Heart left ventricle (tissue), 16 donors: ENCODE results near the gene NMB. TPM values are rescaled to one million over a fixed set of nuclear protein-coding genes. Genes with fewer than 3 reads are reported as not detected.

ENCODE experiments used
- ATAC-seq, 4 donors: fragments of 200-7000 bp; cut with Tn5 transposase; one replicate each; pipeline ENCODE4 v1.9.1; 2020 to 2022; ENCODE audit warnings: moderate library complexity in 4 of 4, mild to moderate bottlenecking in 3 of 4, moderate number of reproducible peaks in 1 of 4
- DNase-seq, 5 donors: peaks; one replicate each; pipeline ENCODE4 v3.0.0-alpha.2; 2020
- H3K27ac ChIP-seq, 12 donors: fragments of 200-600 bp; sonication (generic) in 4 of 12; one replicate each; pipeline versions ENCODE4 v1.5.0 to v1.8.0; 2016 to 2022; ENCODE audit warnings: mild to moderate bottlenecking in 2 of 12
- H3K27me3 ChIP-seq, 9 donors: fragments of 200-600 bp; sonication (generic) in 2 of 9; one replicate each; pipeline versions ENCODE4 v1.5.1 to v1.8.0; 2016 to 2022; ENCODE audit warnings: mild to moderate bottlenecking in 3 of 9
- H3K36me3 ChIP-seq, 9 donors: fragments of 200-600 bp; sonication (generic) in 2 of 9; one replicate each; pipeline versions ENCODE4 v1.5.0 to v1.8.0; 2018 to 2022; ENCODE audit warnings: mild to moderate bottlenecking in 2 of 9
- H3K4me1 ChIP-seq, 12 donors: fragments of 200-600 bp; sonication (generic) in 4 of 12; one replicate each; pipeline versions ENCODE4 v1.5.0 to v1.8.0; 2016 to 2022; ENCODE audit warnings: mild to moderate bottlenecking in 3 of 12
- H3K4me3 ChIP-seq, 12 donors: fragments of 200-600 bp; sonication (generic) in 4 of 12; one replicate each; pipeline versions ENCODE4 v1.5.0 to v1.8.0; 2017 to 2022; ENCODE audit warnings: mild to moderate bottlenecking in 9 of 12, moderate library complexity in 4 of 12
- H3K9me3 ChIP-seq, 12 donors: fragments of 200-600 bp; sonication (generic) in 4 of 12; one replicate each; pipeline versions ENCODE4 v1.5.0 to v1.8.0; 2016 to 2022; ENCODE audit warnings: mild to moderate bottlenecking in 1 of 12
- CTCF ChIP-seq, 12 donors: fragments of 200-600 bp; sonication (generic) in 4 of 12; IDR thresholded peaks; one replicate each; pipeline versions ENCODE4 v1.5.0 to v1.8.0; 2018 to 2022; ENCODE audit warnings: antibody characterized with exemption in 12 of 12, mild to moderate bottlenecking in 5 of 12
- POLR2A ChIP-seq, 2 donors: fragments of 450-650 bp; IDR thresholded peaks; one replicate each; pipeline ENCODE4 v1.6.1; 2017; ENCODE audit warnings: antibody characterized with exemption in 2 of 2, mild to moderate bottlenecking in 2 of 2, moderate library complexity in 2 of 2
- WGBS, 4 donors: extraction: QIAGEN DNeasy Blood & Tissue Kit in 2 of 4; methylation state at CpG; one replicate each; pipeline versions ENCODE4 v1.1.5 to v1.1.7; 2013 to 2018; 5-methylcytosine and 5-hydroxymethylcytosine counted together
- intact Hi-C, 10 donors: fragments of 100-400 bp; cut with DNase I; formaldehyde crosslinking; loops; one replicate each; pipeline versions ENCODE4 v1.11.1 to v1.14.2; 2022
- polyA plus RNA-seq, 2 donors: library from polyadenylated mRNA; stranded (reverse); fragments of 200-250 nt; gene quantifications; one replicate each; pipeline ENCODE4 v1.2.3, GENCODE V29; 2013
- total RNA-seq, 9 donors: library from RNA; depleted of rRNA in 2 of 9; stranded (reverse); fragments of >200 nt in 2 of 9; fragmentation: NEBNext Ultra II Directional in 3 of 9; extraction: Animal tissue kit (Norgen Biotek cat#: 25700) in 3 of 9; gene quantifications; one replicate each; pipeline versions ENCODE4 v1.1.0 to v1.2.4, GENCODE V29; 2016 to 2023
- donor health status: ischemic (EF 13 %, LVEDD 7.1; RV severe dilation, severe dysfunction).
- donor health status: healthy with polysubstance abuse.
- donor health status: DM: no; HTN: yes; CAD: no.
- donor health status: DM: no; HTN: no; CAD: no.
- donor health status: ischemic (EF 25% LVEDD 6.9; RV normal size, moderate dysfunction).
- donor health status: ischemic (EF 25% LVEDD 5.7; RV mildly dilated, moderate dysfunction).
- donor health status: healthy.
- donor health status: DM: yes; HTN: yes; CAD: no.
- donor health status: ischemic (EF 35%, LVEDD 5.7; RV mildly dilated, moderate dysfunction).
- donor health status: nonischemic (EF 11% LVEDD 7.7; RV severe dilation, severe dysfunction).
- donor health status: DM: yes; HTN: yes; CAD: no.
- donor health status: PGD.
- donor health status: ischemic (EF 29% LVEDD 5.4; RV normal size, mild dysfunction).
- donor health status: nonischemic (EF 23%, LVEDD 6.1; RV moderate dilation, normal function).

The NMB gene
- total and polyA plus RNA-seq, 11 donors: 1.4 to 8.6 (median 2.9) TPM

DNA sequence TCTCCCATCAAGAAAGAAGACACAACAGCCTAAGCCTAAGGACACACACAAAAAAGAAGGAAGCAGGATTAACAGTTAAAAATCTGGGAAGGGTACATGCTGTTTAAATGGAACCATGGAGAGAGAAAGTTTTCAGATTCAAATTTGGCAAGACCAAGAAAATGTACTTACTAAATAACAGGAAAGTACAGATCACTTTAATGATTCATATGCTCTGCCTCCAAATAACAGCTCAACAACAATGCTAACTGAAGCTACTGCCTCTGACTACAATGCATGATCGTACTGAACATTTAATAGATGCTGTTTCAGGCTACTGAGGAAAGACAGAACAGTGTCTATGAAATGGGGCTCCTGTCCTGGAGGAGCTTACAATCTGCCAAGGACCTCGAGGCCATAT lies 8.4 kb upstream of the NMB start:
- 75 to 93% (median 84%) methylated on average over 2 of the region's 2 CpGs for WGBS, 4 donors
- Histone ChIP-seq H3K36me3 (peaks cover 0 to 81% (median 62%) of the 10 kb centered on the region in 9 donors), H3K4me3 (no peak overlapping the region), H3K27me3 (no peaks in the 10 kb centered on the region), H3K27ac (no peak overlapping the region), H3K4me1 (no peaks in the 10 kb centered on the region), H3K9me3 (no peaks in the 10 kb centered on the region)
- TF ChIP-seq POLR2A (IDR thresholded peaks at IDR 0.05) (no peak), CTCF (IDR thresholded peaks at IDR 0.05) (no peak)
- ATAC-seq (no peak), DNase-seq (no peak)
- intact Hi-C loops: no loop called here

DNA sequence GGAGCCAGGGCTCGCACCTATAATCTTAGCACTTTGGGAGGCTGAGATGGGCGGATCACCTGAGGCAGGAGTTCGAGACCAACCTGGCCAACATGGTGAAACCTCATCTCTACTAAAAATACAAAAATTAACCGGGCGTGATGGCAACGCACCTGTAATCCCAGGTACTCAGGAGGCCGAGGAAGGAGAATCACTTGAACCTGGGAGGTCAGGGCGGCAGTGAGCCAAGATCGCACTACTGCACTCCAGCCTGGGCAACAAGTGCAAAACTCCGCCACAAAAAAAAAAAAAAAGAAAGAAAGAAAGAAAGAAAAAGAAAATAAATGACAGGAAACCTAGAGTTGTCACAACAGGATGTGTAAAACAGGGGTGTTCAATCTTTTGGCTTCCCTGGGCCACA lies 3.0 kb upstream of the NMB start:
- Histone ChIP-seq H3K27ac (no peak overlapping the region), H3K36me3 (peaks cover 0 to 27% (median 15%) of the 10 kb centered on the region in 9 donors), H3K4me1 (peaks cover 0 to 21% (median 7%) of the 10 kb centered on the region in 12 donors), H3K27me3 (no peaks in the 10 kb centered on the region), H3K9me3 (no peaks in the 10 kb centered on the region), H3K4me3 (no peak overlapping the region)
- intact Hi-C loops: no loop called here
- 95 to 97% (median 96%) methylated on average over 10 of the region's 10 CpGs for WGBS, 4 donors
- ATAC-seq (no peak), DNase-seq (no peak)
- no peak for TF ChIP-seq CTCF (IDR thresholded peaks at IDR 0.05)
- no peak for TF ChIP-seq POLR2A (IDR thresholded peaks at IDR 0.05)

GRCh38 chr15:84659904-84660781 lies 2.1 kb upstream of the NMB start:
- TF ChIP-seq POLR2A (IDR thresholded peaks at IDR 0.05) (no peak), CTCF (IDR thresholded peaks at IDR 0.05) (no peak)
- ATAC-seq (no peak), DNase-seq (no peak)
- 71 to 89% (median 84%) methylated on average over 4 of the region's 4 CpGs for WGBS, 4 donors
- intact Hi-C loops: loop anchor here (2.0 to 10.0 kb wide), 14 partner anchors 42 to 275 kb away; partner anchors contain the start of genes ALPK3 (in 4 of the 10), SEC11A (in 4 of the 10), ZNF592 (in 1 of the 10) and ZSCAN2 (in 1 of the 10)
- Histone ChIP-seq H3K4me3 (no peak overlapping the region), H3K36me3 (peaks cover 0 to 19% (median 6%) of the 10 kb centered on the region in 9 donors), H3K9me3 (no peaks in the 10 kb centered on the region), H3K27me3 (no peaks in the 10 kb centered on the region), H3K27ac (no peak overlapping the region), H3K4me1 (peaks cover 0 to 26% (median 10%) of the 10 kb centered on the region in 12 donors)

GRCh38 chr15:84658788-84659411 lies 901 bp upstream of the NMB start:
- no peaks in the 10 kb centered on the region for H3K27me3 ChIP-seq
- no peak for DNase-seq
- WGBS, 4 donors: 52 to 59% (median 58%) methylated on average over 7 of the region's 7 CpGs
- H3K9me3 ChIP-seq: no peaks in the 10 kb centered on the region
- intact Hi-C loops: loop anchor here (2.0 to 10.0 kb wide), 14 partner anchors 43 to 276 kb away; partner anchors contain the start of genes ALPK3 (in 4 of the 10), SEC11A (in 4 of the 10), ZNF592 (in 1 of the 10) and ZSCAN2 (in 1 of the 10)
- H3K27ac ChIP-seq: peak overlapping the region in 11 of 12 donors; percentile 58 to 90 (median 79)
- H3K4me3 ChIP-seq: peak overlapping the region in 10 of 12 donors; percentile 44 to 87 (median 72)
- H3K4me1 ChIP-seq: peaks cover 0 to 34% (median 16%) of the 10 kb centered on the region in 12 donors
- no peak for TF ChIP-seq POLR2A (IDR thresholded peaks at IDR 0.05)
- TF ChIP-seq CTCF (IDR thresholded peaks at IDR 0.05): no peak
- no peak for ATAC-seq
- peaks cover 0 to 13% (median 0%) of the 10 kb centered on the region in 9 donors for H3K36me3 ChIP-seq
